GM20000 (cell line): ENCODE measurements around the gene CPN2.

Source experiments
- DNase-seq: peaks from one replicate; pipeline ENCODE4 v3.0.0; 2012; ENCODE audit warnings: low spot score
- CTCF ChIP-seq: IDR thresholded peaks from 2 replicates; pipeline ENCODE4 v1.5.1; 2012; ENCODE audit warnings: mild to moderate bottlenecking, control low read depth; ENCODE audit errors: extremely low read depth, missing control alignments

The CPN2 gene

GRCh38 chr3:194395212-194395611 lies 44.1 kb upstream of the CPN2 start:
- no peak for DNase-seq
- TF ChIP-seq CTCF: no peak

- TF ChIP-seq CTCF: no peak
- DNase-seq: no peak
Observed at GRCh38 chr3:194392576-194392975, 41.4 kb upstream of the CPN2 start.

- TF ChIP-seq CTCF: no peak
- DNase-seq: no peak
Observed at GRCh38 chr3:194390835-194391234, 39.7 kb upstream of the CPN2 start.

- no peak for TF ChIP-seq CTCF
- no peak for DNase-seq
Observed at GRCh38 chr3:194389269-194389668, 38.1 kb upstream of the CPN2 start.

- DNase-seq: no peak
- TF ChIP-seq CTCF: no peak
Observed at GRCh38 chr3:194387926-194388418, 36.8 kb upstream of the CPN2 start.

GRCh38 chr3:194387276-194387675 lies 36.1 kb upstream of the CPN2 start:
- DNase-seq: no peak
- TF ChIP-seq CTCF: no peak

GRCh38 chr3:194386648-194387047 lies 35.5 kb upstream of the CPN2 start:
- TF ChIP-seq CTCF: no peak
- DNase-seq: no peak
